NCI-H2029 treated with DMSO at 0.1 percent for 48 hours (cell line): ENCODE results near the gene ADH5.
"Not testable (repeated sequence)": the region's sequence is repeated elsewhere in the genome, so short reads cannot be mapped to it uniquely, and the experiment has no call there.

Source experiments
- DNase-seq: peaks from one replicate; lab custom pipeline; 2025; lab: John Stamatoyannopoulos, UW

Gene ADH5

DNA sequence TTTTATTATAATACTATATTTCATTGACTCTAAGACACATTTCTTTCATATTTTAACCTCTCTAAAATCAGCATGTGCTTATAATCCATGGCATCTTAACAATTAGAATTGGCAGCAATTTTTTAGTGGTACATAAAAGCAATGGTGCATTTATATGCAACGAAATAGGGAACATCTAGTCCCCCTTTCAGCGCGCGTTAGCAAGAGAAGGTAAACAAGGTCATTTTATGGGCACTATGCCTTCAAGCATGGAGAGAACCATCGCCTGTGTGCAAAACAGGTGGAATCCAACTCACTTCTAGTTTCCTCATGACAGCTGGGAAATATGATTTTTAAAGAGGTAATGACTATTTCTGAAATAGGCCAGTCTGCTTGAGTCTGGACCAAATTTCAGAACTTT, 6.4 kb downstream of the ADH5 start:
- no peak for DNase-seq

DNA sequence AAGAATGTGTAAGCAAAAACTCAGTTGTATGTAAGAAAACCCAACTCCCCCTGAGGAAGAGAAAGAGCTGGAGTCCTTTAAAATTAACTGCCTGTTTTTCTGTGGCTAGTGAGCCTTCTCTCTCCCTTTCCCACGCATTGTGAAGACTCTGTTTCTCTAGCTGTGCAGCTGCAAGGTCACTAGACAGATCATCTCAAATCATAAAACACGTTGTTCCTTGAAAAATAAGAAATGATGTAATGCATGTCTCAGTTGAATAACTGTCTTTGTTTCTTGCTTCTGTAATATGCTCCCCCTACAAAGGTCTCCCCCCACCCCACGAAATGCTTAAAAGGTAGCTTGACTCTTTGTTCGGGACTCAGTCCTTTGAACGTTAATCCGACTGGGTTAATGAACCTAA, 7.7 kb downstream of the ADH5 start:
- not testable (repeated sequence) for DNase-seq

DNA sequence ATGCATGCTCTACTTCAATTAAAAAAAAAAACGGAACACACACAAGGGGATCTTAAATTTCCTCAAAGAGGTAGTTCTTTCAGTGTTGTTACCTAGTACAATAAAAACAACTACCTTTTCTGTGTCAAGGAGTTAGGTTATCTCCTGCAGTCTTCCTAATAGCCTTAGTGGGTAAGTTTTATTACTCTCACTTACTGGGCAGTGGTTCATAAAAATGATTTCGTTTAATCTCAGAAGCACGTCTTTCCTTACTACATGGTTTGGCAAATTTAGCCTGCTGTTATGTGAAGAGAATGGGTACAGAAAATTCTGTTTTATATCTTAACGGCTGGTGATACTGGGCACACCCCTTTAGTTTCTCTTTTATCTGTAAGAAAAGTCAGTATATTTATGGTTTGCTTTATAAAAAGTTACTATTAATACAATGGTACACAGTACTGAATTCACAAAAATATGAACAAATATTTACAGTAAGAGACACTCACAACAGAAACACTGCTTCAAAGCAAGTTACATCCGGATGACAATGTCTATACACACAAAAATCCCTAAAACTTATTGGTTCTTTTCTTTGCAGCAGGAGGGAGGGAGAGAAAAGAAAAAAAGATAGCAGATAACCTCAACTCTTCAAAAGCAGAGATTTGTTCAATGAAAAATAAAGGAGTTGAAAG, 8.8 kb downstream of the ADH5 start:
- no peak for DNase-seq

DNA sequence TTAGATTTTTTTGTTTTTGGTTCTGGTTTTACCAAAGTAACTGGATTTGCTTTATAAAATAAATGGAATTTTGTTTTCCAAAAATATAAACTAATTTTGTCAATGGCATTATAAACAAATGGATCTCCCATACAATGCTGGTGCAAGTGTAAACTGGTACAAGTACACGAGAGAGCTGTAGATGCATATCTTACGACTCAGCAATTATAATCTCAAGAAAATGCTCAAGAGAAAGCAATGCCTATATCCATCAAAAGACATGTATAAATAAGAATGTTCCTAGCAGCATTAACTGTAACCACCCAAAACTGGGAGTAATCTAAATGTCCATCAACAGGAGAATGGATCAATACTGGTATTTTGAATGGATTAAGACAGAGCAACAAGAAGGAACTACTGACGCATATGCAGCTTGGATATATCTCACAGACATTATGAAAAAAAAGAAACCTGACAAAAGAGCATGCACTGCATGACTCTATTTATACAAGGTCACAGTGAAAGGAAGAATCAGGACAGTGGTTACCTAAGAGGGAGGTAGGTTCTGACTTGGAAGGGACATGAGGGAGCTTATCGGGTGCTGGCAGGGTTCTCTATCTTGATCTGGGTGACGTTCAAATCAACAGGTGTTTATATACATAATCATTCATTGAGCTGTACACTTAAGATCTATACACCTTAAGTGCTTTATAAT, 9.5 kb downstream of the ADH5 start:
- no peak for DNase-seq

DNA sequence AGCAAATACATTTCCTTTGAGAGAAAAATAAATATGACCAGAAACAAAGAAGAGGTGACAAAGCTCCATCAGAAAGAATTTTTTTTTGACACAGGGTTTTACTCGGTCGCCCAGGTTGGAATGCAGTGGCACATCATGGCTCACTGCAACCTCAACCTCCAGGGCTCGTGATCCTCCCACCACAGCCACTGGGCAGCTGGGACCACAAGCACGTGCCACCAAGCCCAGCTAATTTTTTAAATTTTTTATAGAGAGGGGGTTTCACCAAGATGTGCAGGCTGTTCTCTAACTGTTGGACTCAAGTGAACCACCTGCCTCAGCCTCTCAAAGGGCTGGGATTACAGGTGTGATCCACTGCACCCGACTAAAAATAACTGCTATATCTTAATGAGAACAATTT, 10.3 kb downstream of the ADH5 start:
- no peak for DNase-seq

DNA sequence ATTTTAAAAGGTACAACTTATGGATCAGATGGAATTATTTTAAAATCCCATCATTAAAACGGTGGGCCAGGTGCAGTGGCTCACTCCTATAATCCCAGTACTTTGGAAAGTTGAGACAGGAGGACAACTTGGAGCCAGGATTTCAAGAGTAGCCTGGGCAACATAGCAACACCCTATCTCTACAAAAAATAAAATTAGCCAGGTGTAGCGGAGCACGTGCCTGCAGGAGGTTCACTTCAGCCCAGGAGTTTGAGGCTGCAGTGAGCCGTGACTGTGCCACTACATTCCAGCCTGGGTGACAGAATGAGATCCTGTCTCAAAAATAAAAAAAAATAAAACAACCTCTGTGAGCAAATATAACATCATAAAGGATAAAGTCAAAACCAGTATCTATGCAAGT, 11.4 kb downstream of the ADH5 start:
- no peak for DNase-seq

DNA sequence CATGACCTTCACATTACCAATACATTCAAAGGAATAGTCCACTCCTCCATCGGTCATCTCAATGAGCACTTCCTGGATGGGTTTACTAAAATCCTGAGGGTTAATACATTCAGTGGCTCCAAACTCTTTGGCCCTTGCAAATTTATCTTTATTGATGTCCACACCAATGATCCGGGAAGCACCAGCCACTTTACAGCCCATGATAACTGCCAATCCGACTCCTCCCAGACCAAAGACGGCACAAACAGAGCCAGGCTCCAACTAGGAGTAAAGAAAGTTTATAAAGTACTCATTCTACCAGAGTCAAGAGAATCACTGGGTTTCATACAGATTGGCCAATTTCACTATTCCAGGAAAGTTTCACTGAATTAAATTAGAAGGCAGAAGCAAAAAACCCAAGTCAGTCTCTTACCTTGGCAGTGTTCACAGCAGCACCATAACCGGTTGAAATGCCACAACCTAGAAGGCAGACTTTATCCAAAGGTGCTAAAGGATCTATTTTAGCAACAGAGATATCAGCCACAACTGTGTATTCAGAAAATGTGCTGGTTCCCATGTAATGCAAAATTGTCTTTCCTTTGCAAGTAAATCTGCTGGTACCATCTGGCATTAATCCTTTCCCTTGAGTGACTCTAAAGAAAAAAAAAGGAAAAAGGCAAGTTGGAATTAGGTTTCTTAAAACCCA, 12.2 kb downstream of the ADH5 start:
- no peak for DNase-seq

DNA sequence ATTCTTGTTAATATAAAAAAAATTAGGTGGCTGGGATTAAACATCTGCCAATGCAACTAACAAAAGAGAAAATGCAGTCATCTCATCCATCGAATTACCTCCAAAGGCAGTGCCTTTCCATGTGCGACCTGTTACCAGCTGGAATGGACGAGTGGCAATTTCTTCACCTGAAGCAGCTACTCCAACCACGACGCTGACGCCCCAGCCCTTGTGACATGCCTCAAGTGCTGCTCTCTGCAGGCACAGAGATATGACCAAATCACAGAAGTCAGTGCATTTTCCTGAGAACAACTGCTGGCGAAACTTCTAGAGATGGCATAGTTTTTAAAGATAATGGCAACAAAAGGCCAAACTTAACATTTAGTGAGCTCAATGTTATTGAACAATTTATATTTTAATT, 13.8 kb downstream of the ADH5 start:
- no peak for DNase-seq

DNA sequence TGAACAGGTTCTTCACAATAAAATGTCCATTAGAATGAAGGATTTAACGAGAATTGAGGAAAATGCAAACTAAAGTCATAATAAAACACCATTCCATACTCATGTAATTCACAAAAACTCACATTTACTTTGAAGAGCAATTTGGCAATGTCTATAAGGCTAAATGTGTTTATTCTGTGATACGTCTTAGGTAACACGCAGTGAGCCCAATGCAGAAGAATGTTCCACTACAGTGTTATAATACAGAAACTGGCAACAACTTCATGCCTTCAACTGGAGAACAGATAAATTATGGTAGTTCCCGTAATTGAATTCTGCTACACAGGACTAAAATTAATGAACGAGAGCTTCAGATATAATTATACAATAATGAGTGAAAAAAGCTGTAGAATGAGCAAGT, 17.4 kb downstream of the ADH5 start:
- DNase-seq: no peak

DNA sequence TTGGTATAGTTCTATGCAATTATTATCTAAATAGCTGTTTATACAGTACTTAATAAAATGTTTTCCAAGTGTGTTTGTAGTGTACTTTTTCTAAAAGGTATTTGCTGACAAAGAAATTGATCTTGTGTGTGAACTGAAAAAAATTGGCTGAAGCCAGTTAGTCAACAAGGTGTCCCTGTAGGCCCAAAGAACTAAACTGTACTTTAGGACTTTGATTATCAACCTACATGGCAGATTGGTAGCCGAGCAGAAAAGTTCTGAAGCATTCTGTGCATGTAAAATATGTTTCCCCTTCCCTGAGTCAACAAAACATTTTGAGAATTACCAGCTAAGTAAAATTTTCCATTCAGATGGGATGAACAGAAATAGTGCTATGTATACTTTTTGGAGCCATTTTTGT, 21.0 kb downstream of the ADH5 start:
- no peak for DNase-seq

DNA sequence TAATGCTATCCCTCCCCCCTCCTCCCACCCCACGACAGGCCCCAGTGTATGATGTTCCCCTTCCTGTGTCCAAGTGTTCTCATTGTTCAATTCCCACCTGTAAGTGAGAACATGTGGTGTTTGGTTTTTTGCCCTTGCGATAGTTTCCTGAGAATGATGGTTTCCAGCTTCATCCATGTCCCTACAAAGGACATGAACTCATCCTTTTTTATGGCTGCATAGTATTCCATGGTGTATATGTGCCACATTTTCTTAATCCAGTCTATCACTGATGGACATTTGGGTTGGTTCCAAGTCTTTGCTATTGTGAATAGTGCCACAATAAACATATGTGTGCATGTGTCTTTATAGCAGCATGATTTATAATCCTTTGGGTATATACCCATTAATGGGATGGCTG, 23.1 kb downstream of the ADH5 start:
- not testable (repeated sequence) for DNase-seq

DNA sequence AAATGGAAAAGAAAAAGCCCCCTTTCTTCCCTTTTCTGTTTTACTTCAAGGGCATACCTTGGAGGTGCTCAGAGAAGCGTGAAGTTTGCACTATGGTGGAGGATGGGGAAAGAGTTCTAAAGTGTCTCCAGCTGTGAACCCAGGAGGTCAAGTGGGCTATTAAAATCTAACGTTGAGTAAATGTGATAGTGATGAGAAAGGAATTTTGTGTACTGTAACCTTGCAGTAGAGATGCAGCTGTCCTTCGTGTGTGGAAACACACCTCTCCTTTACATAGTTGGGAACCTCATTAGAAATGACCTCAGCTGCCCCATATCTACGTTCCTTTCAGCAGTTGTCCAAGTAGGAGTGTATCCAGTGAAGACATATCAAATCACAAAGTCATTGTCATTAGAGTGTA, 26.5 kb downstream of the ADH5 start:
- DNase-seq: peak; percentile 12

DNA sequence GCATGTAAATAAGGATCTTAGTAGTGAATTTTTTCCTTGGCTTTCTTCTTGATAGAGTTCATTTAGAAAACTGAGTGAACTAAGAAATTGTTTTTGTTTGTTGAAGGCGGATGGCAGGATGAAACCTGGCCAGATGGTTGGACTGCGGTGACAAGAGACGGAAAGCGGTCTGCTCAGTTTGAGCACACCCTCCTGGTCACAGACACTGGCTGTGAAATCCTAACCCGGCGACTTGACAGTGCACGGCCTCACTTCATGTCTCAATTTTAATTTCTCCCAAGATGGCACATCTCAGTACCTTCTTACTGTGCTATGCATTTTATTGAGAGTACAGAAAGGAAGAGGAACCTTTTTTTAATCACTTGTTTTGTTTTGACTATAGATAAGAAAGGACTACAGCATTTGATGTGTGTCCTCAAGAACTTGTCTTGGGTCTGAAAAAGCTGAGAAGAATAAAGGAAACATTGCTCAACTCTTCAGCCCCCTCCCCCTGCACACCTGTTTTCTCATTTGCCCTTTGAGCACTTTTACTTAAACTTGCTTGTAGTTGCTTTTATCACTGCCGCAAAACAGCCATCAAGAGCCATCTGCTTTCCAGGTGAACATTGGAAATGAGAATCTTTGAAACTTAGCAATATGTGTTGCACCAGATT, 27.4 kb downstream of the ADH5 start:
- no peak for DNase-seq

DNA sequence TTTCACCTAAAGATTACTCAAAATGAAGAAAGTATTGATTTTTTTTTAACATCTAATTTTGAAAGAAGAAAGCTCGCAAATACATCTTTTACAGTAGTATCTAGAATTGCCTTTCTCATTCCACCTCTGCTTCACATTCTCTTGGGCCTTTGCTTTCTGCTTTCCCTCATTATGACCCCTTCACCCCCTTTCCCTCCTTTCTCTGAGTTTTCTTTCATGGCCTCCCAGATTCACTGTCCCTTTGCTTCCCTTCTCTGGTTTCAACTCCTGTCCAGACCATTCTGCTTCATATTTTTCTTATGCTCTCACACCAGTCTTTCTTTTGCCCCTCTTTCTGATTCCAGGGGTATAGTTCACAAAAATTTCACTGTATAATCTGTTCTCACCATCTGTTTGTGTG, 29.0 kb downstream of the ADH5 start:
- DNase-seq: no peak

DNA sequence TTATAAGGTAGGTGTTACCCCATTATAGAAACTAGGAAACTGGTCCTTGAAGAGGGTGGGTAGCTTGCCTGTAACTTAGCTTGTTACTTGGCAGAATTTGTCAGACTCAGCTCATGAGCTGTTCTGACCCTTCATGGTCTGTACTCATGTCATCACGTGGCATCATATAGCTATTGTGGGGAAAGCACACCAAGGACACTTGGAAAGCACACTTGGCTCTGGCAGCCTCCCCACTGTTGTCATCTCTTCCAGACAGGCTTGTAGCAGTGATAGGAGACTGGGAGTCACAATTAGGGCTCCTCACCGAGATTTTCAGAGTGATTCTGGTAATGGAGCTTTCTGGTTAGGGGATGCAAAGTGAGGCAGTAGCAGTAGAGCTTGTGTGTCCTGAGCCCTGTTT, 30.4 kb downstream of the ADH5 start:
- no peak for DNase-seq

DNA sequence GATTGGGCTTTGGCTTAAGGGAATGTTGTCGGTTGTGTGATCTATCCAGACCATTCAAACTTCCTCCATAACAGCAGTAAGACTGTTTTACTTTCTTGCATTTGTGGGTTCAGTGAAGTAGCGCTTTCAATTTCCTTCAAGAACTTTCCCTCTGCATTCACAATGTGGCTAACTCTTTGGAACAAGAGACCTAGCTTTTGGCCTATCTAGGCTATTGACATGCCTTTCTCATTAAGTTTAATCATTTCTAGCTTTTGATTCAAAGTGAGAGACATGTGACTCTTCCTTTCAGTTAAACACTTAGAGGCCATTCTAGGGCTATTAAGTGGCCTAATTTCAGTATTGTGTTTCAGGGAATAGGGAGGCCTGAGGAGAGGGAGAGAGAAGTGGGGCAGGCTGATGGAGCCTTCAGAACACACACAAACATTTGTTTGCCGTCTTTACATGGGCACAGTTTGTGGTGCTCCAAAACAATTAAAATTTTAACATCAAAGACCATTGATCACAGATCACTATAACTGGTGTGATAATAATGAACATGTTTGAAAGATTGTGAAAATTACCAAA, 34.1 kb downstream of the ADH5 start:
- no peak for DNase-seq

DNA sequence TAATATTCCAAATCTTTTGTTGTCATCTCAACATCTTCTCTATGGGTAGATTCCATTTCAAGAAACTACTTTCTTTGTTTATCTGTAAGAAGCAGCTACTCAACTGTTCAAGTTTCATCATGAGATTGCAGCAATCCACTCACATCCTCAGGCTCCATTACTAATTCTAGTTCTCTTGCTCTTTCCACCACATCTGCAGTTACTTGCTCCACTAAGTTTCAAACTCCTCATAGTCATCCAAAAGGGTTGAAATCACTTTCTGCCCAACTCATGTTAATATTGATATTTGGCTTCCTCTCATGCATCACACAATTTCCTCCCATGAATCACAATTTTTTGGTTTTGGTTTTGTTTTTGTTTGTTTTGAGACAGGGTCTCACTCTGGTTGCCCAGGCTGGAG, 35.7 kb downstream of the ADH5 start:
- DNase-seq: no peak

DNA sequence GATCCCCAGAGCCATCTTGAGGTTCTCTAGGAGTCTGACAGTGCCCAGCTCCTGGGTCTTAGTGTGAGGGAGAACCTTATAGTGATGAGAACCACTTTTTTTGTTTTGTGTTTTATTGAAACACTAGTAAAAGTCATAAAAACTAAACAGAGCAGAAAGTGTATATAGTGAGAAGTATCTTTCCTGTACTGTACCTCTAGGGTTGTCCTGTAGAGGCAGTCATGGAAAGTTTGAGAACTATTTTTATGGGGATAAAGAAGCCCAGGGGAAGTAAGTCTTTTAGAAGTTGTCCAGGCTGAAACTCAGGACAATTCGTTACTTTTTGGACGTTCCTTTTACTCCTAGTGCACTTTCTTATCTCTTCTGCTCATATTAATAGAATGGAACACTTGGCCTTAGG, 40.9 kb downstream of the ADH5 start:
- DNase-seq: no peak

DNA sequence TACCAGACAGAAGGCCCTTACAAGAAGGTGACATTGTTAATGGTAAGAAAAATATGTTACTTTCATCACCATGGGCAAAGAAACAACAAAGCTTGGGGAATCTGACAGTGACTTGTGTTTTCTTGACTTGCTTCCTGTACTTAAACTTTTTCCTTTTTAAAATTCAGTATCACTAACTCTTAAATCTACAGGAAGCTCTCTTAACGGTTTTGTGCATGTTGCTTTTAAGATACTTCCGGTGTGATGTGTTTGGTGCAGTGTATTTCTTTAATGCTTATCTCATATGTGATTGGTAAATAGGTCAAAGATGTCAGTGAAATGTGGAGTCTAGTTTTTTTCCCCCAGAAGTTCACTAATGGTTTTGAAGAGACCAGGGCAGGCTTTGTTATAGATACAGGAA, 45.2 kb downstream of the ADH5 start:
- no peak for DNase-seq

DNA sequence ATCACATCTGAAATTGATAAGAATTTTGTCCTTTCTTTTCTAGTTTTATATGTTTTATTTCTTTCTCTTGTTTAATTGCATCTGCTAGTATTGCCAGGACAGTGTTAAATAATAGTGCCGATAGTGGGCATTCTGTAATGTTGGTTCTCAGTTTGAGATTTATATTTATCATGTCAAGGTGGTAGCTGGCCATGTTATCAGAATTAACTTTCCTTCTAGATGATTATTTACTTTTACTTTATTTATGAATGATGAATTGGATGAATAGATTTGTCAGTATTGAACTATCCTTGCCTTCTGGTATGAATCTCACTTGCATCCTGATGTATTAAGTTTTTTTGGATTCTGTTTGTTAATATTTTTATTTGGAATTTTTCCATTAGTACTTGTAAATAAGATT, 50.4 kb downstream of the ADH5 start:
- DNase-seq: no peak

DNA sequence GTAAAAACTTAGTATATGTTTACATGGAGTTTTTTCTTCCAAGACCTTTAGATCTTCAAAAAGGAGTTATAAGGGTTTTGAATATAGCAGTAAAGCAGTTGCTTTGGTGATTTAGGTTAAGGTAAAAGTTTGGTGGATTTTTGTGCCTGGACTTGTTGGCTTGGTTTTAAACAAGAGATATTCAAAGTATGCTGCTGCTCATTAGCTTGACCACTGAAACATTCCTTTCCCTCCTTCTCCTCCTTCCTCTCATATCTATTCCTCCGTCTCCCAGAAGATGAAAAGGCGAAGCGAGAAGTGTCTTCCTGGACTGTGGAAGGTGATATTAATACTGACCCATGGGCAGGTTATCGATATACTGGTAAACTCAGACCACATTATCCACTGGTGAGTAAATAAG, 54.6 kb downstream of the ADH5 start:
- no peak for DNase-seq

DNA sequence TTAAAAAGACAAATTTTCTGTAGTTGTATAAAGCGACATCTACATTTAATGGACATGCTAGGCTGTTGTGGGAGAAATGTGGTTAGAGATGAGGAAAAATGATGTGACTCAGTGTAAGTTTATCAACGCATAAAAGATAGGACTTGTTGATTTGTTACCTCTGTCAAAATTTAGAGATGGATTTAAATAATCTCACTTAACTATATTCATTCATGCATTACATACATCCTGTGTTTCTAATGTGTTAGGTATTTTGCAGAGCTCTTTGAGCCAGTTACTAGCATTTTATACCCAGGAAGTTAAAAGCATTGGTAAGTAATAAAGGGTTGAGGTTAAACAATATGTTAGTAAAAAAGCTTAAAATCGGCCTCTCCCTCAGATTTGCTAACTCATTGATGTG, 58.7 kb downstream of the ADH5 start:
- DNase-seq: no peak
